H1 (cell line): ENCODE data around the gene TK1. TPM values are rescaled to one million over a fixed set of nuclear protein-coding genes. Genes with fewer than 3 reads are reported as not detected.

Experiments
- ASH2L ChIP-seq: fragments of 200-600, 300-600 bp; sonication (generic); IDR thresholded peaks from one replicate; pipeline ENCODE4 v1.7.1; 2017; ENCODE audit warnings: low read length
- BRCA1 ChIP-seq: IDR thresholded peaks from 2 replicates; pipeline ENCODE4 v1.6.1; 2012; ENCODE audit warnings: low read depth, low read length, improper control_type of control experiment
- CEBPB ChIP-seq: IDR thresholded peaks from 2 replicates; pipeline ENCODE4 v1.6.1; 2012; ENCODE audit warnings: low read depth, low read length
- CREB1 ChIP-seq: IDR thresholded peaks from 2 replicates; pipeline ENCODE4 v1.6.1; 2012; ENCODE audit warnings: inconsistent platforms
- CTCF ChIP-seq, 3 experiments: IDR thresholded peaks; 1 replicate in 2 of 3; 2 replicates in 1 of 3; pipeline versions ENCODE4 v1.5.1 to v1.6.1; 2011; ENCODE audit warnings: low read length in 3 of 3, mild to moderate bottlenecking in 3 of 3, inconsistent platforms in 2 of 3, low read depth in 1 of 3, moderate library complexity in 1 of 3; ENCODE audit not compliant: insufficient read depth in 1 of 3; ENCODE audit errors: control extremely low read depth in 1 of 3
- EP300 ChIP-seq, 2 experiments: IDR thresholded peaks; 1 replicate in 1 of 2; 2 replicates in 1 of 2; pipeline ENCODE4 v1.6.1; 2011 to 2012; ENCODE audit warnings: low read depth in 2 of 2, low read length in 2 of 2, mild to moderate bottlenecking in 2 of 2, borderline replicate concordance in 1 of 2, inconsistent platforms in 1 of 2, moderate library complexity in 1 of 2
- GTF2F1 ChIP-seq: IDR thresholded peaks from 2 replicates; pipeline ENCODE4 v1.6.1; 2012; ENCODE audit warnings: low read depth, low read length, improper control_type of control experiment, borderline replicate concordance
- HDAC2 ChIP-seq, 2 experiments: fragments of 300-600 bp in 1 of 2; sonication (generic) in 1 of 2; IDR thresholded peaks; 2 replicates each; pipeline ENCODE4 v1.6.1; 2011 to 2012; ENCODE audit warnings: low read depth in 2 of 2, low read length in 2 of 2, mild to moderate bottlenecking in 2 of 2, moderate library complexity in 2 of 2, borderline replicate concordance in 1 of 2, inconsistent platforms in 1 of 2
- POLR2AphosphoS5 ChIP-seq: IDR thresholded peaks from 2 replicates; pipeline ENCODE4 v1.6.1; 2011; ENCODE audit warnings: low read depth, low read length
- RFX5 ChIP-seq: IDR thresholded peaks from 2 replicates; pipeline ENCODE4 v1.6.1; 2011; ENCODE audit warnings: low read depth, low read length, improper control_type of control experiment, borderline replicate concordance
- RXRA ChIP-seq: IDR thresholded peaks from 2 replicates; pipeline ENCODE4 v1.6.1; 2011; ENCODE audit warnings: low read depth, mild to moderate bottlenecking, low read length, moderate library complexity; ENCODE audit not compliant: insufficient read depth
- SIN3A ChIP-seq, 2 experiments: IDR thresholded peaks in 1 of 2; conservative IDR thresholded peaks in 1 of 2; 2 replicates each; pipeline ENCODE4 v1.6.1; 2011 to 2012; ENCODE audit warnings: low read length in 2 of 2, improper control_type of control experiment in 1 of 2, low read depth in 1 of 2, mild to moderate bottlenecking in 1 of 2
- SP4 ChIP-seq: IDR thresholded peaks from 2 replicates; pipeline ENCODE4 v1.6.1; 2012; ENCODE audit warnings: low read length, inconsistent platforms
- SRF ChIP-seq: IDR thresholded peaks from 2 replicates; pipeline ENCODE4 v1.6.1; 2011; ENCODE audit warnings: mild to moderate bottlenecking, low read depth, low read length, moderate library complexity
- SUZ12 ChIP-seq: fragments of 200-600 bp; sonication (generic); IDR thresholded peaks from 2 replicates; pipeline ENCODE4 v1.6.1; 2012; ENCODE audit warnings: mild to moderate bottlenecking, inconsistent platforms, low read length, moderate library complexity, mixed read lengths
- TAF1 ChIP-seq: IDR thresholded peaks from 2 replicates; pipeline ENCODE4 v1.6.1; 2011; ENCODE audit warnings: mild to moderate bottlenecking, low read depth, low read length
- TEAD4 ChIP-seq: IDR thresholded peaks from 2 replicates; pipeline ENCODE4 v1.6.1; 2012; ENCODE audit warnings: low read depth, low read length, inconsistent platforms, mixed read lengths
- ZNF274 ChIP-seq: IDR thresholded peaks from 2 replicates; pipeline ENCODE4 v1.7.0; 2012; ENCODE audit warnings: low read length, borderline replicate concordance; ENCODE audit errors: extremely low read depth
- polyA plus RNA-seq, 7 experiments: library from polyadenylated mRNA; depleted of rRNA in 3 of 7; stranded (reverse) in 5 of 7; unstranded in 2 of 7; fragments of >200 nt in 5 of 7; fragments of 200-250 nt in 2 of 7; gene quantifications; 1 replicate in 5 of 7; 2 replicates in 1 of 7; 4 replicates in 1 of 7; pipeline versions ENCODE4 v1.2.1 to v1.2.3, GENCODE V29; 2011 to 2013; ENCODE audit warnings: missing spikeins in 2 of 7, mixed read lengths in 2 of 7
- total RNA-seq: library from RNA; stranded (reverse); fragmentation: NEBNext Ultra II Directional; extraction: Animal tissue kit (Norgen Biotek cat#: 25700); gene quantifications from 2 replicates; pipeline ENCODE4 v1.2.1, GENCODE V29; 2021
- TF ChIP-seq, protein P1 (sequence below): IDR thresholded peaks from 2 replicates; pipeline ENCODE4 v1.6.1; 2012; ENCODE audit warnings: inconsistent platforms

Gene TK1
- total and polyA plus RNA-seq, 2 of the 8 experiments (the other 6 are each of a cell fraction or from before 2014, with no cell fraction given), result 66.9 to 147 TPM

- TF ChIP-seq SRF (no peak), POLR2AphosphoS5 (no peak; the same call in 1 of the 2 replicates), EP300 (IDR thresholded peaks at IDR 0.05; ENCODE audit: borderline replicate concordance in 1 of 2, low read depth in 2 of 2, low read length in 2 of 2) (peak in 1 of 2 experiments; percentile 80; a peak in 2 of 3 replicates), SUZ12 (no peak), ZNF274 (no peak), ASH2L (peak; percentile 14), HDAC2 (IDR thresholded peaks at IDR 0.05; ENCODE audit: borderline replicate concordance in 1 of 2, low read depth in 2 of 2, low read length in 2 of 2) (no peak), CEBPB (no peak), TAF1 (peak; percentile 50; the same call in 1 of the 2 replicates), CTCF (IDR thresholded peaks at IDR 0.05; ENCODE audit: control extremely low read depth in 1 of 3, insufficient read depth in 1 of 3, low read depth in 1 of 3, low read length in 3 of 3) (no peak), BRCA1 (no peak), RFX5 (no peak), GTF2F1 (no peak), SP4 (no peak), TEAD4 (no peak), SIN3A (conservative IDR thresholded peaks at IDR 0.05 in 1 of 2, IDR thresholded peaks at IDR 0.05 in 1 of 2; ENCODE audit: low read depth in 1 of 2, low read length in 2 of 2) (0 out of 4 replicates have a peak, but pooled peaks of 1 of the 2 experiments have one; percentile 20), CREB1 (no peak; the same call in 1 of the 2 replicates), RXRA (no peak)
- TF ChIP-seq, protein P1, sequence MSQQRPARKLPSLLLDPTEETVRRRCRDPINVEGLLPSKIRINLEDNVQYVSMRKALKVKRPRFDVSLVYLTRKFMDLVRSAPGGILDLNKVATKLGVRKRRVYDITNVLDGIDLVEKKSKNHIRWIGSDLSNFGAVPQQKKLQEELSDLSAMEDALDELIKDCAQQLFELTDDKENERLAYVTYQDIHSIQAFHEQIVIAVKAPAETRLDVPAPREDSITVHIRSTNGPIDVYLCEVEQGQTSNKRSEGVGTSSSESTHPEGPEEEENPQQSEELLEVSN, result no peak
These were observed 18.5 kb downstream of the TK1 start, which contains the start of gene SYNGR2 (continued) for GRCh38 chr17:78168242-78168902.
